ENCODE measurements around the gene OSBP2.

DNA sequence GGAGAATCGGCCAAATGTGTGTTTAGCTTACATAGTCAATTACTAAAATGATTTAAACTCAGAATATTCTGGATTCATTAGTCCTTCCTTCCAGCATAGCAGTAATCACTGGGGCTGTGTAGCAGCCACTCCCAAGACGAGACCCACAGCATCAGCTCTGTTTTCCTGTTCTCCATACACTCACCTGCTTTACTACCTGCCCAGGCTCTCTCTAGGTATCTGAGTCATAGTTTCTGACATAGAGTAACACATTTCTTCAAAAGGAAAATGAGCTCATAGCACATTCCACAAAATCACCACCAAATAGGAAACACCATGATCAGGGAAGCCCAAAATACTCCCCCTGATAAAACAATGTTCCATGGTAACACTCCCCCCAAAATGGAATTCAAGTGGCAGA lies 251.0 kb downstream of the OSBP2 start:
- TF ChIP-seq, protein P1, sequence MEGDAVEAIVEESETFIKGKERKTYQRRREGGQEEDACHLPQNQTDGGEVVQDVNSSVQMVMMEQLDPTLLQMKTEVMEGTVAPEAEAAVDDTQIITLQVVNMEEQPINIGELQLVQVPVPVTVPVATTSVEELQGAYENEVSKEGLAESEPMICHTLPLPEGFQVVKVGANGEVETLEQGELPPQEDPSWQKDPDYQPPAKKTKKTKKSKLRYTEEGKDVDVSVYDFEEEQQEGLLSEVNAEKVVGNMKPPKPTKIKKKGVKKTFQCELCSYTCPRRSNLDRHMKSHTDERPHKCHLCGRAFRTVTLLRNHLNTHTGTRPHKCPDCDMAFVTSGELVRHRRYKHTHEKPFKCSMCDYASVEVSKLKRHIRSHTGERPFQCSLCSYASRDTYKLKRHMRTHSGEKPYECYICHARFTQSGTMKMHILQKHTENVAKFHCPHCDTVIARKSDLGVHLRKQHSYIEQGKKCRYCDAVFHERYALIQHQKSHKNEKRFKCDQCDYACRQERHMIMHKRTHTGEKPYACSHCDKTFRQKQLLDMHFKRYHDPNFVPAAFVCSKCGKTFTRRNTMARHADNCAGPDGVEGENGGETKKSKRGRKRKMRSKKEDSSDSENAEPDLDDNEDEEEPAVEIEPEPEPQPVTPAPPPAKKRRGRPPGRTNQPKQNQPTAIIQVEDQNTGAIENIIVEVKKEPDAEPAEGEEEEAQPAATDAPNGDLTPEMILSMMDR (conservative IDR thresholded peaks at IDR 0.05), result no peak
- no peak for TF ChIP-seq EZH2 (IDR thresholded peaks at IDR 0.05; ENCODE audit: low read depth)

Measured in PC-9 (cell line).